OCI-M1 (cell line): ENCODE measurements around the gene ZNF576.
A peak's percentile ranks its signal among the peaks of the same experiment; 100 is the strongest.
"Not testable (repeated sequence)": the region's sequence is repeated elsewhere in the genome, so short reads cannot be mapped to it uniquely, and the experiment has no call there.

ENCODE experiments used
- DNase-seq: peaks from one replicate; lab custom pipeline; 2025; lab: John Stamatoyannopoulos, UW

ZNF576 gene

DNA sequence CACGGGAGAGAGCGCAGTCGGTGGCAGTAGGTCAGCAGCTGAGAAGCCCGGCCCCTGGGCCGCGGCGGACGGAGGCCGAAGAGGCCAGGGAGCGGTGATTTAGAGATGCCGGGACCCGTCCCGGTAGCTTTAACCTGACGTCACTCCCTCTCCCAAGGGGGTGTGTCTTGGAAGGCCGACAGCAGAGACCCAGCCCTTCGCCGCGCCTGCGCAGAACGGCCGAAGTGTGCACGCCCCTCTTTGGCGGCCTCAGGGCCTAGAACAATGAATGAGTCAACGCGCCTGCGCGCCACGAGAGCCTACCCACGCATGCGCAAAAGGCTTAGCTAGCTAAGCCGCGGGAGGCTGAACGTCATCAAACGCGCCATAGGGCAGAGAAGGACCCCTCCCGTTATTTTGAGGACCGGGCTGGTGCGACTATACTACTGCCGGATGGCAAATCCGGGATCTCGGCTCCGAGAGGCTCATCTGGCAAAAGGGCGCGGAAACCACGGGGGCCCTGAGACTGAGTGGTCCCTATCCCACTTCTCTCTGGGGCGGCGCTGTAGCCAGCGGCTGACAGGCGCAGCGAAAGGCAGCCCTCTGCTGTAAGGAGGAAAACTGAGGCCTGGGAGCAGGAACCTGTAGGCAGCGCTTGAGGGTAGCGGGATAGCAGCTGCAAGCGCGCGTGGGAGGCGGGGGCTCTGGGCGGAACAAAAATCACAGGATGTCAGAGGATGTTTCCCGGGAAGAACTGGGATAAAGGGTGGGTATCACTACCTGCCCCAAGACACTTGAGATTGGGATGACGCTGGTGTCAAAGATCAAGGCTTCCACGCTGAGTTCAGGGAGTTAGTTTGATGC lies at the start of gene ZNF576, which contains the start of gene IRGQ:
Gene ZNF576 (plus strand): TSS at position 597 of the 843 bp plus-strand sequence. CDS start 514 bp downstream, outside the sequence.
Gene IRGQ (minus strand): TSS at position 136 of the 843 bp plus-strand sequence. CDS start 796 bp downstream, outside the sequence.
- peak; percentile 100 for DNase-seq

GRCh38 chr19:43547926-43548325 lies 48.5 kb upstream of the ZNF576 start:
- not testable (repeated sequence) for DNase-seq

DNA sequence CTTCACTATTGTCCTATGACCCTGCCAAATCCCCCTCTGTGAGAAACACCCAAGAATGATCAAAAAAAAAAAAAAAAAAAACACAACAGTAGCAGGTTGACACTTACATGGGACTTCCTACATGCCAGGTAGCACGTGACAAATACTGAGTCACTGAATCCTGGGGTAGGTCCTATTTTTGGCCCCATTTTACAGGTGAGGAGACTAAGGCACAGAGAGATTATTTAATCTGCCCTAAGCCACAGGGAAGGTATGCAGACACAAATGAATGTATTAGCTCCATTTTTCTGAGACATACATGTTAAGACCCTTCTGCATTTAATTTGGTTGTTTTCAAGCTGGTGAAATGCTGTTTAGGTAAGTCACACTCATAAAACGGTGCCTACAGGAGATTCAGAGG lies 47.7 kb upstream of the ZNF576 start:
- DNase-seq = no peak

DNA sequence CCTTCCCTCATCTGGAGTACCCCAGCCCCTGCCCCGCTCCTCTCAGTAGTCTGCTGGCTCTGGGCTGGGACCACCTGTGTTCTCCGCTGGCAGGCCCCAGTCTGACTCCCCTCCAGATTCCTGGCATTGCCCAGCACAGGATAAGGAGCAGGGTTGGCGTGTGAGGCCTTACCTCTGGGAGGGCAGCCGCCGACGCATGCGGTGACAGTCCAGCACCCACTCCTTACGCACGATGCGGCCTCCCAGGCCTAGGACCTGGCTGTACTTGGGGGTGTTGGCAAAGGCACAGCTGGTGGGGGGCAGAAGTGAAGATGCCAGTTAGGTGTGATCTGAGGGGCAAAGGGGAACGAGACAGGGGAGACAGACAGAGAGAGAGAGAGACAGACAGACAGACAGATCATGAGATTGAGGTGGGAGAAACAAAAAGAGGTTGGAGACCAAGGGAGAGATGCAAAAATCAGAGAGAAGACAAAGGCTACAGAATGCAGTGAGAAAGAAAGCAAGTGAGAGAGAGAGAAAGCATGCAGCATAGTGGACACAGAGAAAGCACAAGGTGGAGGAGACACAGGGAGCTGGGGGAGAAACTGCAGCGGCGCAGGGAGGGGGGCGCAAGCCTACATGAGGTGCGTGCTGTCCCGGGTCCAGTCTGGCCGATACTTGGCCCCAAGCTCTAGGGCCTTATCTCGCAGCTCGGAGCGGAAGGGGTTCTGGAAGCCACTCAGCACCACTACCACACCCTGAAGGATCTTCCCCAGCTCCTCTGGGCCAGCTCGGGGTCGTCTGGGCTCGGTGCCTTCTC lies 44.8 kb upstream of the ZNF576 start:
- DNase-seq = no peak

- no peak for DNase-seq
Observed at GRCh38 chr19:43552198-43552450, 44.3 kb upstream of the ZNF576 start.

GRCh38 chr19:43552616-43553015 lies 43.8 kb upstream of the ZNF576 start:
- DNase-seq = no peak

DNA sequence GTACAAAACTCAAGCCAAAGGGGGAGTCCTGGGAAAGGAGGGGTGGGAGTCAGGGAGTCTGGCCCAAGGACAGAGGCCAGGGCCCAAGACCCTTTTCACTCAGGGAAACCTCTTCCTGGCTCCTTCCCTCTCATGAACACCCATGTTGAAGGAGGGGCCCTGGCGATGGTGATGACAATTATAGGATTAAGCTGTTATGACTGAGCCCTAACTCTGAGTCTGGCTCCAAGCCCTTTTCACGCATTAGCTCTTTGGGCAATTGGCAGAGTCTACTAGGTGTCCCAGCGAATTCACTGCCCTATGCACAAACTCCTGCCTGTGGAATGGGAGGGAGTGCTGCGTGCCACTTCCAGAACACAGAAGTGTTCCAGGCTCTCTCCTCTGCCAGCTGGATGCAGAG lies 42.7 kb upstream of the ZNF576 start:
- DNase-seq = no peak

GRCh38 chr19:43554317-43554895 lies 42.0 kb upstream of the ZNF576 start:
- DNase-seq = no peak

- peak; percentile 83 for DNase-seq
Observed at GRCh38 chr19:43555185-43555770, 41.1 kb upstream of the ZNF576 start.

DNA sequence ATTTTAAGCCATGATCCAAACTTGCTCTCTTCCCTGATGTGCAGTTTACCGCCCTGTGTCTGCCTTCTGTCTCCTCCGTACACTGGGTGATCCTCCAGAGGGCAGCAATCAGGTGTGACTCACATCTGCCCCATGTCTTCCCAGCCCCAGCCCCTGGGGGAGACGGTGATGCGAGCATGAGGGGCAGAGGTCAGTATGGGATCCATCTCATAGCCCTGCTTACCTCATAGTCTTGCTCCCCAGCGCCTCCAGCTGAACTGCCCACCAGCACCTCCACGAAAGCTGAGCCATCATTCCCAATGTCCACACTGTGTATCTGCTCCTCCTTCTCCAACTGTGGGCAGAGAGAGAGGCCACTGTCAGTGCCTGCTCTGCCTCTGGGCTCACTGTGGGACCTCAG lies 35.7 kb upstream of the ZNF576 start:
- DNase-seq = no peak

GRCh38 chr19:43561139-43561970 lies 35.0 kb upstream of the ZNF576 start:
- DNase-seq = no peak

DNA sequence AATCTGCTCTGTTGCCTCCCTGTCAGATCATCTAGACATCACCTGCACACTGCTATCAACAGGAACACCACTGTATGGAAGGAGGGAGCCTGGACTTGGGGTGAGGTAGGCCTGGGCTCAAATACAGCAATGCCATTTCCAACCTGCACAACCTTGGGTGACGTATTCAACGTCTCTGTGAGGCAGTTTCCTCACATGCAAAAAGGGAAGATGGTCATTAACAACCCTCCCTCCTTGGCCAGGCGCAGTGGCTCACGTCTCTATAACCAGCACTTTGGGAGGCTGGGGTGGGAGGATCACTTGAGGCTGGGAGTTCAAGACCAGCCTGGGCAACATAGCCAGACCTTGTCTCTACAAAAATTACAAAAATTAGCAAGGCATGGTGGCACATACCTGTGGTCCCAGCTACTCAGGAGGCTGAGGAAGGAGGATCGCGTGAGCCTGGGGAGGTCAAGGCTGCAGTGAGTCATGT lies 34.1 kb upstream of the ZNF576 start:
- no peak for DNase-seq

GRCh38 chr19:43562698-43563241 lies 33.6 kb upstream of the ZNF576 start:
- DNase-seq = peak; percentile 48

DNA sequence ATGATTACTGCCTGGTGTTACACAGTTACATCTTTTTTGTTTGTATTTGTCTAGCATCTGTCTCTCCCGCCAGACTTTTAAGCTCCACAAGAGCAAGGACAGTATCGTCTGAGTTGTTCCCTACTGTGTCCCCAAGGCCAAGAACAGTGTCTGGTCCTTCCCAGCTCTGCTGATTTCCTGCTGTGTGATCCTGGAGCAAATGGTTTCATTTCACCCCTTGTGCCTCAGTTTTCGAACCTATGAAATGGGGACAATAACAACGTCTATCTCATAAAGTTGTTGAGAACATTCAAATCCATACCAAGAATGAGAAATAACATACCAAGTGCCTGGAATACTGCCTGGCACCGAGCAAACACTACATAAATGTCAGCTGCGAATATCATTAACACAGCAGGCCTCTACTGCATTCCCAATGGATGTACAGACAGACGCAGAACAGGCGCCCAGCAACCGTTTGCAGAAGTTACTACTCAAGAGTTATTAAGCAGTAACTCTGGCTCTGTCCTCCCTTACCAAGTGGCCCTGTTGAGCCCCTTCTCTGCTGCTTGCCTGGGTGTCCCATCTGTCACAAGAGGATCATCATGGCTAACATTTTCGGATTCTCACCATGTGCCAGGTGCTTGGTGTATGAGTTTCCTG lies 32.5 kb upstream of the ZNF576 start:
- DNase-seq = no peak

DNA sequence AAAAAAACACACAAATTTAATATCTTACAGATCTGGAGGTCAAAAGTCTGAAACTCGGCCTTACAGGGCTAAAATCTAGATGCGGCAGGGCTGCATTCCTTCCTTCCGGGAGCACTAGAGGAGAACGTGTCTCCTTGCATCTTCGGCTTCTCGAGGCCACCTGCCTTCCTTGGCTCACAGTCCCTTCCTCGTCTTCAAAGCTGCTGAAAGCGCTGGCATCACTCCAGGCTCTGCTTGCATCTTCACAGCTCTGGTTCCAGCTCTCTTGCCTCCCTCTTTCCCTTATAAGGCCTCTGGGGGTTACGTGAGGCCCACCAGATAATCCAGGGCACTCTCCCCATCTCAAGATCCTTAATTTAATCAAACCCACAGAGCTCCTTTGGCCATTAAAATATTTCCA lies 31.6 kb upstream of the ZNF576 start:
- DNase-seq = no peak

GRCh38 chr19:43569657-43570056 lies 26.7 kb upstream of the ZNF576 start:
- no peak for DNase-seq

DNA sequence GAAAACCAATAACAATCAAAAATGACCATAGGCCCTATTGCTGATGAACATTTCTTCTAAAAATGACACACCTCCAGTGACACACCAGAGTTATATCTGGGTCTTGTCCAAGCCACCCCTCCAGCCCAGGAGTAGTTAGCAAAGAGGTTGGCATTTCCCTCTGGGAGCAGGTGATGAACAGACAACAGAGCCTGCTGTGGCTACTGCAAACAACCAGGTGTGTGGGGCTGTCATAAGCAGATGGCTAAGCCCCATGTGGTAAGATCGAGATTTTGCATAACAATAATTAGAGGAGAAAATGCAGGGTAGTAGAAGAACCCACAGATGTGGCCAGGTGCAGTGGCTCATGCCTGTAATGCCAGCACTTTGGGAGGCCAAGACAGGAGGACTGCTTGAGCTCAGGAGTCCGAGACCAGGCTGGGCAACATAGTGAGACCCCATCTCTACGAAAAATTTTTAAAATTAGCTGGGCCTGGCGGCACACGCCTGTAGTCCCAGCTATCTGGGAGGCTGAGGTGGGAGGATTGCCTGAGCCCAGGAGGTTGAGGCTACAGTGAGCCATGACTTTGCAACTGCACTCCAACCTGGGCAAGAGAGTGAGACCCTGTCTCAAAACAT lies 26.1 kb upstream of the ZNF576 start:
- no peak for DNase-seq

- no peak for DNase-seq
Observed at GRCh38 chr19:43572171-43572588, 24.2 kb upstream of the ZNF576 start.

- DNase-seq = peak; percentile 47
Observed at GRCh38 chr19:43574424-43575155, 21.8 kb upstream of the ZNF576 start.
